ENCODE data around the gene TBC1D8. TPM values are rescaled to one million over a fixed set of nuclear protein-coding genes. Genes with fewer than 3 reads are reported as not detected.

TBC1D8 gene
- total and polyA plus RNA-seq, 4 donors = 10.4 to 38.6 (median 13.4) TPM

DNA sequence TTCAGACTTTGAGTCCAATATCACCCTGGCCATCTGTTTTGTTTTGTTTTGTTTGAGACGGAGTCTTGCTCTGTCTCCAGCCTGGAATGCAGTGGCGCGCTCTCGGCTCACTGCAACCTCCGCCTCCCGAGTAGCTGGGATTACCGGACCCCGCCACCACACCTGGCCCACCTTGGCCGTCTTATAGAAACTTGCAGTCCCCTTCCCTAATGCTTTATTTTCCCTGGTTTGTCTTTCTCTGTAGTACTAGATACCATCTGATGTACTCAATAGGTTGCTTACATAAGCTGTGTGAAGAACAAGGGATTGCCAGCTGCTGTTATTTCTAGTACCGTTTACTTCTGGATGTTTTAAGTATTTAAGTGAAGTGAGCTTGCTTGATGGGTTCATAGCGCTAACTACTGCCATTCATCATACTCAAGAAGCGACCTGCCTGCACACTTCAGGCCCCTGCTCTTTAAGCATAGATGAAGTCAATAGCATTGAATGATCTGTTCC lies 147.9 kb downstream of the TBC1D8 start:
- no peaks in the 10 kb centered on the region for H3K27me3 ChIP-seq (ENCODE audit: control insufficient read depth in 4 of 4, insufficient read depth in 4 of 4, low read length in 3 of 4)
- no peak for DNase-seq (ENCODE audit: low spot score)
- 43% methylated on average over 12 of the region's 12 CpGs for WGBS
- peak overlapping the region; percentile 90 to 98 for H3K9ac ChIP-seq (ENCODE audit: low read depth in 1 of 2, low read length in 2 of 2)
- peaks cover 8 to 47% (median 43%) of the 10 kb centered on the region in 4 donors for H3K36me3 ChIP-seq (ENCODE audit: control insufficient read depth in 4 of 4, insufficient read depth in 3 of 4, low read depth in 1 of 4, low read length in 3 of 4)
- TF ChIP-seq ZBTB33 (IDR thresholded peaks at IDR 0.05) (no peak), YY1 (IDR thresholded peaks at IDR 0.05) (no peak)
- peaks cover 0 to 25% (median 8%) of the 10 kb centered on the region in 4 donors for H3K4me1 ChIP-seq (ENCODE audit: control insufficient read depth in 4 of 4, insufficient read depth in 4 of 4, low read length in 3 of 4)
- peak overlapping the region in 1 of 2 donors; percentile 83 for H3K27ac ChIP-seq (ENCODE audit: low read depth in 1 of 2, low read length in 2 of 2)
- H3K4me3 ChIP-seq (ENCODE audit: low read depth in 1 of 3, low read length in 3 of 3) = peak overlapping the region; percentile 62 to 95 (median 78)
- H3K9me3 ChIP-seq (ENCODE audit: control insufficient read depth in 4 of 4, low read length in 3 of 4) = no peaks in the 10 kb centered on the region

DNA sequence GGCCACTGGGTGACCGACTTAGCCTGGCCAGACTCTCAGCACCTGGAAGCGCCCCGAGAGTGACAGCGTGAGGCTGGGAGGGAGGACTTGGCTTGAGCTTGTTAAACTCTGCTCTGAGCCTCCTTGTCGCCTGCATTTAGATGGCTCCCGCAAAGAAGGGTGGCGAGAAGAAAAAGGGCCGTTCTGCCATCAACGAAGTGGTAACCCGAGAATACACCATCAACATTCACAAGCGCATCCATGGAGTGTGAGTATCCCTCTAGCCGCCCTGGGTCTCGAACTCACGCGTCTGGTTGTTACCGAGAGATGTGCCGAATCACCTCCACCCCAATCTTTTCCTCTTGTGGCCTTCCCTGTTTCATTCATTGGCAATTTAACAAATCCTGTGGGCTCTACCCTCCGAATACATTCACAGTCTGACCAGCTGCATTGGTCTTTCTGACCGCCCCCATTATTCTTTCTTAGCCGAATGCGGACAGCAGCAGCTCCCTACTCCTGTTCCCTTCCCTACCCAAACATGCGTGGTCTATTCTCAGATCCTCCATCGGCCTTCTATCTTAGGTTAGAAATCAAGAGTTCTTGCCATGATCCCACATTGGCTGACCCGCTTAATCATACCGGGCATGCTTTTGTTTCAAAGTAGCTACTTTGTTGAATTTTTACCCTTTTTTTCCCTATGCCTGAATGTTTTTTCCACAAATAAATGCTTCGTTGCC lies 148.5 kb downstream of the TBC1D8 start:
- peaks cover 0 to 26% (median 9%) of the 10 kb centered on the region in 4 donors for H3K4me1 ChIP-seq (ENCODE audit: control insufficient read depth in 4 of 4, insufficient read depth in 4 of 4, low read length in 3 of 4)
- peaks cover 6 to 41% (median 38%) of the 10 kb centered on the region in 4 donors for H3K36me3 ChIP-seq (ENCODE audit: control insufficient read depth in 4 of 4, insufficient read depth in 3 of 4, low read depth in 1 of 4, low read length in 3 of 4)
- H3K27me3 ChIP-seq (ENCODE audit: control insufficient read depth in 4 of 4, insufficient read depth in 4 of 4, low read length in 3 of 4) = no peaks in the 10 kb centered on the region
- peak overlapping the region; percentile 90 to 98 for H3K9ac ChIP-seq (ENCODE audit: low read depth in 1 of 2, low read length in 2 of 2)
- peak overlapping the region; percentile 62 to 95 (median 78) for H3K4me3 ChIP-seq (ENCODE audit: low read depth in 1 of 3, low read length in 3 of 3)
- 2% methylated on average over 26 of the region's 26 CpGs for WGBS
- peak overlapping the region; percentile 83 to 95 for H3K27ac ChIP-seq (ENCODE audit: low read depth in 1 of 2, low read length in 2 of 2)
- TF ChIP-seq HNF4A (conservative IDR thresholded peaks at IDR 0.05) (no peak), SP1 (IDR thresholded peaks at IDR 0.05) (no peak), HNF4G (IDR thresholded peaks at IDR 0.05) (no peak), RAD21 (IDR thresholded peaks at IDR 0.05) (no peak), YY1 (IDR thresholded peaks at IDR 0.05) (no peak), FOXA2 (IDR thresholded peaks at IDR 0.05) (no peak), GABPA (IDR thresholded peaks at IDR 0.05 in 1 of 2, conservative IDR thresholded peaks at IDR 0.05 in 1 of 2) (no peak), MAX (IDR thresholded peaks at IDR 0.05) (no peak), NR2F2 (IDR thresholded peaks at IDR 0.05) (no peak), EGR1 (IDR thresholded peaks at IDR 0.05; ENCODE audit: low read depth in 2 of 2) (no peak), CTCF (IDR thresholded peaks at IDR 0.05; ENCODE audit: low read depth, low read length, missing input control) (no peak), RXRA (IDR thresholded peaks at IDR 0.05) (no peak), FOXA1 (IDR thresholded peaks at IDR 0.05) (no peak)
- TF ChIP-seq, protein P1, sequence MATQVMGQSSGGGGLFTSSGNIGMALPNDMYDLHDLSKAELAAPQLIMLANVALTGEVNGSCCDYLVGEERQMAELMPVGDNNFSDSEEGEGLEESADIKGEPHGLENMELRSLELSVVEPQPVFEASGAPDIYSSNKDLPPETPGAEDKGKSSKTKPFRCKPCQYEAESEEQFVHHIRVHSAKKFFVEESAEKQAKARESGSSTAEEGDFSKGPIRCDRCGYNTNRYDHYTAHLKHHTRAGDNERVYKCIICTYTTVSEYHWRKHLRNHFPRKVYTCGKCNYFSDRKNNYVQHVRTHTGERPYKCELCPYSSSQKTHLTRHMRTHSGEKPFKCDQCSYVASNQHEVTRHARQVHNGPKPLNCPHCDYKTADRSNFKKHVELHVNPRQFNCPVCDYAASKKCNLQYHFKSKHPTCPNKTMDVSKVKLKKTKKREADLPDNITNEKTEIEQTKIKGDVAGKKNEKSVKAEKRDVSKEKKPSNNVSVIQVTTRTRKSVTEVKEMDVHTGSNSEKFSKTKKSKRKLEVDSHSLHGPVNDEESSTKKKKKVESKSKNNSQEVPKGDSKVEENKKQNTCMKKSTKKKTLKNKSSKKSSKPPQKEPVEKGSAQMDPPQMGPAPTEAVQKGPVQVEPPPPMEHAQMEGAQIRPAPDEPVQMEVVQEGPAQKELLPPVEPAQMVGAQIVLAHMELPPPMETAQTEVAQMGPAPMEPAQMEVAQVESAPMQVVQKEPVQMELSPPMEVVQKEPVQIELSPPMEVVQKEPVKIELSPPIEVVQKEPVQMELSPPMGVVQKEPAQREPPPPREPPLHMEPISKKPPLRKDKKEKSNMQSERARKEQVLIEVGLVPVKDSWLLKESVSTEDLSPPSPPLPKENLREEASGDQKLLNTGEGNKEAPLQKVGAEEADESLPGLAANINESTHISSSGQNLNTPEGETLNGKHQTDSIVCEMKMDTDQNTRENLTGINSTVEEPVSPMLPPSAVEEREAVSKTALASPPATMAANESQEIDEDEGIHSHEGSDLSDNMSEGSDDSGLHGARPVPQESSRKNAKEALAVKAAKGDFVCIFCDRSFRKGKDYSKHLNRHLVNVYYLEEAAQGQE (IDR thresholded peaks at IDR 0.05) = no peak
- TF ChIP-seq, protein P2, sequence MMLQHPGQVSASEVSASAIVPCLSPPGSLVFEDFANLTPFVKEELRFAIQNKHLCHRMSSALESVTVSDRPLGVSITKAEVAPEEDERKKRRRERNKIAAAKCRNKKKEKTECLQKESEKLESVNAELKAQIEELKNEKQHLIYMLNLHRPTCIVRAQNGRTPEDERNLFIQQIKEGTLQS (IDR thresholded peaks at IDR 0.05) = no peak
- no peaks in the 10 kb centered on the region for H3K9me3 ChIP-seq (ENCODE audit: control insufficient read depth in 4 of 4, low read length in 3 of 4)
- no peak for DNase-seq (ENCODE audit: low spot score)
